ENCODE measurements around the gene LILRB2. TPM values are rescaled to one million over a fixed set of nuclear protein-coding genes. Genes with fewer than 3 reads are reported as not detected.
A peak's percentile ranks its signal among the peaks of the same experiment; 100 is the strongest.

The LILRB2 gene
- total and polyA plus RNA-seq, 9 of the 15 experiments (the other 6 are each of a cell fraction or from before 2014, with no cell fraction given) = not detected

- CTCF ChIA-PET (ENCODE audit: low intra/inter-chr PET ratio) = no interaction called here
- H3K4me3 ChIP-seq = no peak overlapping the region
- WGBS (ENCODE audit: insufficient coverage, low coverage, missing lambda C conversion rate) = 0% methylated on average over 4 of the region's 5 CpGs
- no peaks in the 10 kb centered on the region for H3K79me2 ChIP-seq (ENCODE audit: control insufficient read depth, insufficient read depth, low read length)
- no peaks in the 10 kb centered on the region for H3K9me3 ChIP-seq (replicated peaks; ENCODE audit: control insufficient read depth, insufficient read depth, low read depth, low read length)
- no peaks in the 10 kb centered on the region for H3K9me1 ChIP-seq (ENCODE audit: control insufficient read depth, insufficient read depth, low read length)
- FAIRE-seq (no peak), DNase-seq (ENCODE audit: extremely low read depth in 1 of 4, low spot score in 3 of 4) (no peak), ATAC-seq (peak; percentile 42; the same call in 2 of the 3 replicates)
- no peak overlapping the region for H3K27ac ChIP-seq (ENCODE audit: extremely low read depth, low read depth, low read length)
- TF ChIP-seq CTCF (IDR thresholded peaks at IDR 0.05 in 2 of 3, conservative IDR thresholded peaks at IDR 0.05 in 1 of 3; ENCODE audit: insufficient read depth in 2 of 3, low read depth in 1 of 3, low read length in 3 of 3) = 0 out of 6 replicates have a peak, but pooled peaks of 2 of the 3 experiments have one; percentile 6 to 16
- TF ChIP-seq MIER1 (IDR thresholded peaks at IDR 0.05; ENCODE audit: low read depth) = no peak
- POLR2A ChIA-PET = interaction anchor here (0.6 kb wide), 1 partner anchor 12 kb away, joined by 3 read pairs; no protein-coding TSS in a partner anchor
- no peak overlapping the region for H2AFZ ChIP-seq (ENCODE audit: low read depth, low read length)
- H4K20me1 ChIP-seq (replicated peaks; ENCODE audit: control insufficient read depth, insufficient read depth, low read length) = no peaks in the 10 kb centered on the region
- H3K9ac ChIP-seq (ENCODE audit: insufficient read depth in 1 of 2, low read depth in 2 of 2, low read length in 2 of 2) = no peak overlapping the region
- no peaks in the 10 kb centered on the region for H3K4me1 ChIP-seq (replicated peaks in 1 of 2; ENCODE audit: control insufficient read depth in 2 of 2, insufficient read depth in 2 of 2, low read length in 2 of 2)
- H3K27me3 ChIP-seq (ENCODE audit: control insufficient read depth in 2 of 2, insufficient read depth in 2 of 2, low read length in 2 of 2) = peaks cover 2 to 33% of the 10 kb centered on the region in 2 experiments; a peak in 3 of 5 replicates
- in situ Hi-C loops (cut with MboI) = no loop called here
- no peaks in the 10 kb centered on the region for H3K36me3 ChIP-seq (ENCODE audit: control insufficient read depth, insufficient read depth, low read length)
- no peak overlapping the region for H3K4me2 ChIP-seq (ENCODE audit: insufficient read depth, low read length)
- BruUV-seq (replicated peaks) = no TSS peak
- intact Hi-C loops (cut with micrococcal nuclease) = no loop called here
Observed at GRCh38 chr19:54311486-54311885, 30.6 kb upstream of the LILRB2 start.

GRCh38 chr19:54310543-54310942 lies 29.6 kb upstream of the LILRB2 start:
- Histone ChIP-seq H3K36me3 (ENCODE audit: control insufficient read depth, insufficient read depth, low read length) (no peaks in the 10 kb centered on the region), H3K27me3 (ENCODE audit: control insufficient read depth in 2 of 2, insufficient read depth in 2 of 2, low read length in 2 of 2) (peaks cover 2 to 25% of the 10 kb centered on the region in 2 experiments; a peak in 3 of 5 replicates), H3K4me2 (ENCODE audit: insufficient read depth, low read length) (no peak overlapping the region), H3K9me1 (ENCODE audit: control insufficient read depth, insufficient read depth, low read length) (no peaks in the 10 kb centered on the region), H4K20me1 (replicated peaks; ENCODE audit: control insufficient read depth, insufficient read depth, low read length) (no peaks in the 10 kb centered on the region), H3K79me2 (ENCODE audit: control insufficient read depth, insufficient read depth, low read length) (no peaks in the 10 kb centered on the region), H2AFZ (ENCODE audit: low read depth, low read length) (no peak overlapping the region), H3K9ac (ENCODE audit: insufficient read depth in 1 of 2, low read depth in 2 of 2, low read length in 2 of 2) (no peak overlapping the region), H3K4me1 (replicated peaks in 1 of 2; ENCODE audit: control insufficient read depth in 2 of 2, insufficient read depth in 2 of 2, low read length in 2 of 2) (no peaks in the 10 kb centered on the region), H3K27ac (ENCODE audit: extremely low read depth, low read depth, low read length) (no peak overlapping the region), H3K4me3 (no peak overlapping the region), H3K9me3 (replicated peaks; ENCODE audit: control insufficient read depth, insufficient read depth, low read depth, low read length) (no peaks in the 10 kb centered on the region)
- in situ Hi-C loops (cut with MboI) (no loop called here), intact Hi-C loops (cut with micrococcal nuclease) (no loop called here)
- BruUV-seq (replicated peaks) = no TSS peak
- no peak for DNase-seq (ENCODE audit: extremely low read depth in 1 of 4, low spot score in 3 of 4)
- POLR2A ChIA-PET = no interaction called here
- no peak for FAIRE-seq
- TF ChIP-seq E2F3 (CRISPR knock-in tag; IDR thresholded peaks at IDR 0.05) = no peak
- CTCF ChIA-PET (ENCODE audit: low intra/inter-chr PET ratio) = no interaction called here
- ATAC-seq = no peak
- 0% methylated on average over 5 of the region's 5 CpGs for whole genome bisulfite sequencing (ENCODE audit: insufficient coverage, low coverage, missing lambda C conversion rate)
